Activated T-helper 17 cell treated with anti-CD3 and anti-CD28 coated beads, Interleukin-2, amount 50 U/mL, for 72 hours (primary cell): ENCODE measurements around the gene CGREF1. TPM values are rescaled to one million over a fixed set of nuclear protein-coding genes. Genes with fewer than 3 reads are reported as not detected.

Experiments
- ATAC-seq: fragments of 150-1000 bp; cut with Tn5 transposase; replicated peaks from 2 replicates; pipeline ENCODE4 v1.10.0; 2021; ENCODE audit warnings: mild to moderate bottlenecking, moderate library complexity
- H3K27ac Mint-ChIP-seq: one replicate; pipeline ENCODE4 v1.8.0; 2022; ENCODE audit warnings: mixed read lengths
- H3K27me3 Mint-ChIP-seq: one replicate; pipeline ENCODE4 v1.8.0; 2022; ENCODE audit warnings: mixed read lengths
- H3K36me3 Mint-ChIP-seq: one replicate; pipeline ENCODE4 v1.8.0; 2022; ENCODE audit warnings: low read depth, mild to moderate bottlenecking, mixed read lengths
- H3K4me1 Mint-ChIP-seq: one replicate; pipeline ENCODE4 v1.8.0; 2022; ENCODE audit warnings: mixed read lengths
- H3K4me3 Mint-ChIP-seq: one replicate; pipeline ENCODE4 v1.8.0; 2022; ENCODE audit warnings: mild to moderate bottlenecking, mixed read lengths
- H3K9me3 Mint-ChIP-seq: one replicate; pipeline ENCODE4 v1.8.0; 2022; ENCODE audit warnings: mixed read lengths
- total RNA-seq, 2 donors: library from RNA; stranded (reverse); gene quantifications; one replicate each; pipeline ENCODE4 v1.2.3, GENCODE V29; 2022

Gene CGREF1
- total RNA-seq, 2 donors from 2014 or later: 3.7 to 4.6 TPM

DNA sequence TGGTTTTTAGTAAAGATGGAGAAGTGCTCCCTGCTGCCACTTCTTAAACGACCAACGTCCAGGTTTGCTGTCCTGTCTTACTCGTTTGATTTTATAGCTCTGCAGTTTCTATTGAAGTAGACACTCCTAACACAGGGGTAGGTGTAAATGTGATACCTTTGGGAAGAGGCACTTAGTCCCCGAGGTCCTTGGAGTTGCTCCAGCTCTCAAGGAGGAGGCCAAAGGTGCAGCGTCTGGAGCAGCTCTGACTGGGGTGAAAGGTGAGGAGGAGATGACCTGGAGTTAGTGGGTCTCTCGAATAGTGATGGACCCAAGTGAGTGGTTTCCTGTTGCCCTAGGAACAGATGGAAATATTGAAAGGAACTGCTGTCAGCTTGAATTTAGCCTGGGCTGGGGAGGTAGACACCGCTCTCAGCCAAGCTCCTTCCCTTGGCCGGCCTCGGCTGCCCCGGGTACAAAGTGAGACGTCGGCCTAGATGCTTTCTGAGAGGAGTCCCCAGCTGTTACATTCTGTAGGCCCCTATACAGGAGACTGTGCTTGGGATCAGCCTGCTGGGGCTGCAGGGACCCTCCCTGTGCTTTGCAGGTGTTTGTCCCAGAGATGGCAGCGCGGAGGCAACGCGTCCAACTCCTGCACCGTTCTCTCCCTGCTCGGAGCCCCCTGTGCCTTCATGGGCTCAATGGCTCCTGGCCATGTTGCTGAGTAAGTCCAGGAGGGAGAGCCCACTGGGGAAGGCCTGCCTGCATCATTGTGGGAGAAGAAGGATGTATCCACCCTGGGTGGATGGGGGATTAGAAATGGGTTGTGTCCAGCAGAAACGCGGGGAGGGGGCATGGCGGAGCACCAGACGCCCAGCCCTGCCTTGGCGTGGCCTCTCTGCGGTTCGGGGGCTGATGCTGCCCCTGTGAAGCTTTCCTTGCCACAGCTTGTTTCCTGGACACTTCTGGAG is 26.9 kb downstream of the CGREF1 start:
- Mint-ChIP-seq H3K4me3 (no peak overlapping the region), H3K4me1 (no peaks in the 10 kb centered on the region), H3K27ac (peak overlapping the region; percentile 15), H3K27me3 (no peaks in the 10 kb centered on the region), H3K9me3 (no peaks in the 10 kb centered on the region), H3K36me3 (no peaks in the 10 kb centered on the region)
- no peak for ATAC-seq

DNA sequence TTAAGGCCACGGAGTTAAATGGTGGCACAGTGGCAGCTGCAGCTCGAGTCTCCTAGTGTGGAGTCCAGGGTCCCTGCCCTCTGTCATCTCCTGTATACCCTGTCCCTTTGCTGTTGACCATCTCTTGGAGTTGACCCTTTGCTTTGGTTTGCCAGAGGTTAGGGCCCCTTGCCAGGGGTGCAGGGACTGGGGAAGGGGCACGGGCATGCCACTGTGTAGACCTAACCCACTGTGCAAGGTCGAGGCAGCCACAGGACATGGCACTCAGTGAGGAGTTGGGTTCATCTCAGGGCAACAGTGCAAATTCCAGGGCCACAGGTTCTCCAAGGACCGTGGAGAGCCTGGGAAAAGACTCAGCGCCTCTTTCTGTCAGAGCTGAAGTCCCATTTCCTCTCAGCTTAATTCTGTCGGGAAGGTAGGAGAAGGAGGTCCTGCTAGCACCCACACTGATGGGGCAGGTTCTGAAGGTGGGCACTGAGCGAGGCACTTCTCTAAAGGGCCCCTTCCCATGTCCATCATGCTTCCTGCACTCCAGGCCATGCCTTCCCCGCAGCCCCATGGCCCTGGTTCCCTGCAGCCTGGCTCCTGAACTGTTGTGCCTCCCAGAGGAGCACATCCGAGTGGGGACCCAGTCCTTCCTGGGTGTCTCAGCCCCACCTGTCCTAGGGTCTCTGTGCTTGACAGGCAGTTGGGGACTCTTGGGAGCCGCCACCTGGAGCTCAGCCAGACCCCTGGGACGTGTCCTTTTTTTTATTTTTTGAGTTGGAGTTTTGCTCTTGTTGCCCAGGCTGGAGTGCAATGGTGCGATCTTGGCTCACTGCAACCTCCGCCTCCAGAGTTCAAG is 29.6 kb downstream of the CGREF1 start:
- Mint-ChIP-seq H3K36me3 (no peaks in the 10 kb centered on the region), H3K27me3 (no peaks in the 10 kb centered on the region), H3K9me3 (no peaks in the 10 kb centered on the region), H3K4me3 (no peak overlapping the region), H3K4me1 (no peaks in the 10 kb centered on the region), H3K27ac (no peak overlapping the region)
- ATAC-seq: no peak

DNA sequence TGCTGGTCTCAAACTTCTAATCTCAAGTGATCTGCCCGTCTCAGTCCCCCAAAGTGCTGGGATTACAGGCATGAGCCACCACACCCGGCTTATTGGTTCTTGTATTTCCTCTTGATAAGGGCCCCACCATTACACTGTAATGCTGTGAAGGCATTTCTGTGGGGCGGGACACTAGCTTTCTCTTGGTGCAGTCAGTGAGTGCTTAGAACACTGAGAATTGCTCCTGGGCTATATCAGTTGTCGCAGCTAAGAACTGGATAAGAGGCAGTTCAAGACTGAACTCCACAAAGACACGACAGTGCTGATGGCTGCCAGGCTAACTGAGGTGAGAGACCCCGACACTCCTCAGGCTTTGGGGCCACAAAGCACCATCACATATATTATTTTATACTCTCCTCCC is 30.3 kb downstream of the CGREF1 start:
- H3K4me1 Mint-ChIP-seq: no peaks in the 10 kb centered on the region
- H3K27ac Mint-ChIP-seq: no peak overlapping the region
- H3K9me3 Mint-ChIP-seq: no peaks in the 10 kb centered on the region
- ATAC-seq: no peak
- no peak overlapping the region for H3K4me3 Mint-ChIP-seq
- no peaks in the 10 kb centered on the region for H3K36me3 Mint-ChIP-seq
- no peaks in the 10 kb centered on the region for H3K27me3 Mint-ChIP-seq

DNA sequence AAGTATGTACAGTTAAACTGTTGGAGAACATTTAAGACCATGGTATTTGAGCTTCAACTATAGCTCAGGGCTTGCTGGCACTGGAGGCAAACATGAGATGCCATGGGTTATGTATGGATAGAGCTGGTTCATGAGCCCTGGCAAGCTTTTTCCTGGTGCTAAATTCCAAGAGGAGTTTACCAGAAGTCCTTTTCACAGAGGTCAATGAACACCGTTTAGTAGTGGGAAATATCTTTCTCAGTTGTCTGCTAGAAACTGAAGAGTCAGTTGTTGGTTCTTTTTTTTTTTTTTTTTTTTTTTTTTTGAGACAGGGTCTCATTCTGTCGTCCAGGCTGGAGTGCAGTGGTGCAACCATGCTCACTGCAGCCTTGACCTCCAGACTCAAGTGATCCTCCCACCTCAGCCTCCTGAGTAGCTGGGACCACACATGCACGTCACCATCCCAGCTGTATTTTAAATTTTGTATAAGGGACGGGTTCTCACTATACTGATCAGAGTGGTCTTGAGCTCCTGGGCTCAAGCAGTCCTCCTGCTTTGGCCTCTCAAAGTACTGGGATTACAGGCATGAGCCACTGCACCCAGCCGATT is 31.0 kb downstream of the CGREF1 start:
- peak overlapping the region; percentile 84 for H3K4me3 Mint-ChIP-seq
- H3K27me3 Mint-ChIP-seq: no peaks in the 10 kb centered on the region
- no peaks in the 10 kb centered on the region for H3K36me3 Mint-ChIP-seq
- H3K27ac Mint-ChIP-seq: no peak overlapping the region
- no peaks in the 10 kb centered on the region for H3K9me3 Mint-ChIP-seq
- no peak for ATAC-seq
- no peaks in the 10 kb centered on the region for H3K4me1 Mint-ChIP-seq

DNA sequence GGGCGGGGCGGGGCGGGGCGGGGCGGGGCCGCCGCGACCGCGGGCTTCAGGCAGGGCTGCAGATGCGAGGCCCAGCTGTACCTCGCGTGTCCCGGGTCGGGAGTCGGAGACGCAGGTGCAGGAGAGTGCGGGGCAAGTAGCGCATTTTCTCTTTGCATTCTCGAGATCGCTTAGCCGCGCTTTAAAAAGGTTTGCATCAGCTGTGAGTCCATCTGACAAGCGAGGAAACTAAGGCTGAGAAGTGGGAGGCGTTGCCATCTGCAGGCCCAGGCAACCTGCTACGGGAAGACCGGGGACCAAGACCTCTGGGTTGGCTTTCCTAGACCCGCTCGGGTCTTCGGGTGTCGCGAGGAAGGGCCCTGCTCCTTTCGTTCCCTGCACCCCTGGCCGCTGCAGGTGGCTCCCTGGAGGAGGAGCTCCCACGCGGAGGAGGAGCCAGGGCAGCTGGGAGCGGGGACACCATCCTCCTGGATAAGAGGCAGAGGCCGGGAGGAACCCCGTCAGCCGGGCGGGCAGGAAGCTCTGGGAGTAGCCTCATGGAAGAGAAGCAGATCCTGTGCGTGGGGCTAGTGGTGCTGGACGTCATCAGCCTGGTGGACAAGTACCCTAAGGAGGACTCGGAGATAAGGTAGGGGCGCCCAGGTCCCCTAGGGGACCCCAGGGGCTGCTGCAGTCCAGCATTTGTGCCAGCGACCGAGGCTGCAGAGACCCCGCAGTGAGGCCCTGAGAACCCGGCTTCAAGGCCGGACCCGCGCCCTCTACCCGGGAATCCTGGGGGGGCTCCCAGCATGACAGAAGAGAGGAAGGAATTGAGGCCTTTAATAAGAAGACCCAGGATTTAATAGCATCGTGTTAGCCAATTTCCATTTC is 32.0 kb downstream of the CGREF1 start, which contains the start of gene KHK:
TSS of gene KHK (plus strand) at position 49 of the 870 bp plus-strand sequence. CDS start at position 537, 488 bp downstream.
- no peaks in the 10 kb centered on the region for H3K9me3 Mint-ChIP-seq
- H3K4me3 Mint-ChIP-seq: peak within 1 kb of the TSS; percentile 84
- H3K36me3 Mint-ChIP-seq: no peaks in the 10 kb centered on the region
- no peaks in the 10 kb centered on the region for H3K4me1 Mint-ChIP-seq
- H3K27me3 Mint-ChIP-seq: no peaks in the 10 kb centered on the region
- ATAC-seq: peak; percentile 14
- H3K27ac Mint-ChIP-seq: peak within 1 kb of the TSS; percentile 66

DNA sequence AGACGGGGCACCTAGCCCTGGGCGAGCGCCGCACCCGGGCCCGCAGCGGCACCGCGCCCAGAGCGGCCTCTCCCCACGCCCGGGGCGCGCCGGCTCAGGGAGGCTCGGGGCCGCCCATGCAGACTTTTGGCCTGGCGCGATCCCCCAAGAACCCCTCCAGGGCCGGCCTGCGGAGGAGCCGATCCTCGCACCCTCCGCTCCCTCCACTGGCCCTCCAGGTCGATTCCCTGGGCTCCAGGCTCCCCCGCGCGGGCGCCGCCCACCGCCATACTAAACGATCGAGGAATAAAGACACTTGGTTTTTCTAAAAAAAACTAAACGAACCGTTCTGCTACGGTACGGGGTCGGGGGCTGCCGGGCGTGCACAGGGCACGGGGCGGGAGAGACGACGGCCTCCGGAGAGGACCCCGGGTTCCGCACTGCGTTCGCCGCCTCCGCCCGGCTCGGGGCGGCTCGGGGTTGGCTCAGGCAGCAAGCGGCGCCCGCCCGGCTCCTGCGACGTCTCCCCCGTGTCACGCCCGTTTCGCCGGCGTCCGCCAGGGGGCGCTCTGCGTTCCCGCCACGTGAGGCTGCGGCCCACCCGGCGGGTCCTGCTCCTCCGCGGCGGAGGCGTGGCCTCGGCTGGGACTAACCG is 32.7 kb downstream of the CGREF1 start:
- ATAC-seq: peak; percentile 93
- H3K27ac Mint-ChIP-seq: peak overlapping the region; percentile 58
- no peaks in the 10 kb centered on the region for H3K36me3 Mint-ChIP-seq
- peak overlapping the region; percentile 84 for H3K4me3 Mint-ChIP-seq
- H3K4me1 Mint-ChIP-seq: peaks cover 6% of the 10 kb centered on the region
- H3K9me3 Mint-ChIP-seq: no peaks in the 10 kb centered on the region
- H3K27me3 Mint-ChIP-seq: no peaks in the 10 kb centered on the region

DNA sequence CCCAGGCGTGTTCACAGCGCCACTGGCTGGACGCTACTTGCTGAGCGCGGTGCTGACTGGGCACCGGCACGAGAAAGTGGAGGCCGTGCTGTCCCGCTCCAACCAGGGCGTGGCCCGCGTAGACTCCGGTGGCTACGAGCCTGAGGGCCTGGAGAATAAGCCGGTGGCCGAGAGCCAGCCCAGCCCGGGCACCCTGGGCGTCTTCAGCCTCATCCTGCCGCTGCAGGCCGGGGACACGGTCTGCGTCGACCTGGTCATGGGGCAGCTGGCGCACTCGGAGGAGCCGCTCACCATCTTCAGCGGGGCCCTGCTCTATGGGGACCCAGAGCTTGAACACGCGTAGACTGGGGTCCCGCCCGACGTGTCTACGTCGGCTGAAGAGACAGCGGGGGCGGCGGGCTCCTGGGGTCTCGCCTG is 33.2 kb downstream of the CGREF1 start:
- H3K4me1 Mint-ChIP-seq: peaks cover 11% of the 10 kb centered on the region
- H3K4me3 Mint-ChIP-seq: peak overlapping the region; percentile 84
- peak; percentile 22 for ATAC-seq
- H3K27me3 Mint-ChIP-seq: no peaks in the 10 kb centered on the region
- no peaks in the 10 kb centered on the region for H3K36me3 Mint-ChIP-seq
- no peaks in the 10 kb centered on the region for H3K9me3 Mint-ChIP-seq
- H3K27ac Mint-ChIP-seq: peak overlapping the region; percentile 66

DNA sequence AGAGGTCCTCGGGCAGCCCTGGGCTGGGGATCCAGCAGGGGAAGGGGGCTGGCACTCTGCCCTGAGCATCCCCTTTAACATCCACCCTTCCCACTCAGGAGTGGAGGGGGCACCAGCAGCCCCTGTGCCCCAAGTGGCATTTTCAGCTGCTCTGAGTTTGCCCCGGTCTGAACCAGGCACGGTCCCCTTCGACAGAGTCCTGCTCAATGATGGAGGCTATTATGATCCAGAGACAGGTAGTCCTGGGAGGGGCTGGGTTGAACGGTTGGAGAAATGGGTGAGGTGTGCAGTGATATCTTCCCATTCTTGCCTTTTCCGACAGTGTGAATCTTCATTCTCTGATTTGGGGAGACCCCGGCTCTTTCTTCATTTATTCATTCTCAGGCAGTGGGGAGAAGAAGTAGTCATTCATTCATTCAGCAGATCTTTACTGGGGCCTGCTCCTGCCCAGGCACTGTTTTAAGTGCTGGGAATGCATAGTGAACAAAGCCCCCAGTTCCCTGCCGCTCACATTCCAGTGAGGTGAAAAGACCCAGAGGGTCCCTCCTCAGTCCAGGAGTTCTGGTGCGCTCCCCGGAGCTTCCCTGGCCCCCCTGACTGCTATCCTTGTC is 33.8 kb downstream of the CGREF1 start:
- Mint-ChIP-seq H3K9me3 (no peaks in the 10 kb centered on the region), H3K27ac (peak overlapping the region; percentile 66), H3K36me3 (no peaks in the 10 kb centered on the region), H3K4me1 (peaks cover 11% of the 10 kb centered on the region), H3K27me3 (no peaks in the 10 kb centered on the region), H3K4me3 (peak overlapping the region; percentile 84)
- ATAC-seq: no peak

DNA sequence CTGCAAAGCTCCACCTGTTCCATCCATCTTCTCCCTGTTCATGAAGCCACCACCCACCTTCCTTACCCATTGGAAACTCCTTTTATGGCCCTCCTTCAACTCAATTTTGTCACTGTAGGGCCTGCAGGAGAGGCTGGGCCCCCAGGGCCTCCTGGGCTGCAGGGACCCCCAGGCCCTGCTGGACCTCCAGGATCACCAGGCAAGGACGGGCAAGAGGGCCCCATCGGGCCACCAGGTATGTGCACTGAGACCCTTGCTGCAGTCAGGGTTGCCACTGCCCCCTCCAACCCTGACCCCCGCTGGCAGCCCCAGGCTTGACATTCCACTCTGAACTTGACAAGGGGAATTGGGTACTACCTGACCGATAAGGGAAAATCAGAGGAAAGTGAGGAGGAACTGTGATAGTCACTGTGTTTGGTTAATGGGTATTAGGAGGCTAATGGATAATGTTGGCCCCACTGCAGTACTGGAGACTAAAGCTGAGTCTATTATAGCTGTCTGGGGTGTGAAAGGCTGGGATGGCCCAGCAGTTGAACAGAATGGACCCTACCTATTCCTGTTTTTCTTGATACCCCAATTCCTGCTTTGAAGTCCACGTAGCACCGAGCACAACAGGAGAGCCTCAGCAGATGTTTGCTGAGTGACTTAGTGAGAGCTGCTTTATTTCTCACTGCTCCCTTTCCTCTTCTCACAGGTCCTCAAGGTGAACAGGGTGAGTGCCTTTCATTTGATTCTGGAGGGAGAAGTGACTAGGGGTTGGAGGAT is 34.4 kb downstream of the CGREF1 start:
- Mint-ChIP-seq H3K27ac (no peak overlapping the region), H3K27me3 (no peaks in the 10 kb centered on the region), H3K4me3 (peak overlapping the region; percentile 84), H3K4me1 (peaks cover 11% of the 10 kb centered on the region), H3K9me3 (no peaks in the 10 kb centered on the region), H3K36me3 (no peaks in the 10 kb centered on the region)
- no peak for ATAC-seq

DNA sequence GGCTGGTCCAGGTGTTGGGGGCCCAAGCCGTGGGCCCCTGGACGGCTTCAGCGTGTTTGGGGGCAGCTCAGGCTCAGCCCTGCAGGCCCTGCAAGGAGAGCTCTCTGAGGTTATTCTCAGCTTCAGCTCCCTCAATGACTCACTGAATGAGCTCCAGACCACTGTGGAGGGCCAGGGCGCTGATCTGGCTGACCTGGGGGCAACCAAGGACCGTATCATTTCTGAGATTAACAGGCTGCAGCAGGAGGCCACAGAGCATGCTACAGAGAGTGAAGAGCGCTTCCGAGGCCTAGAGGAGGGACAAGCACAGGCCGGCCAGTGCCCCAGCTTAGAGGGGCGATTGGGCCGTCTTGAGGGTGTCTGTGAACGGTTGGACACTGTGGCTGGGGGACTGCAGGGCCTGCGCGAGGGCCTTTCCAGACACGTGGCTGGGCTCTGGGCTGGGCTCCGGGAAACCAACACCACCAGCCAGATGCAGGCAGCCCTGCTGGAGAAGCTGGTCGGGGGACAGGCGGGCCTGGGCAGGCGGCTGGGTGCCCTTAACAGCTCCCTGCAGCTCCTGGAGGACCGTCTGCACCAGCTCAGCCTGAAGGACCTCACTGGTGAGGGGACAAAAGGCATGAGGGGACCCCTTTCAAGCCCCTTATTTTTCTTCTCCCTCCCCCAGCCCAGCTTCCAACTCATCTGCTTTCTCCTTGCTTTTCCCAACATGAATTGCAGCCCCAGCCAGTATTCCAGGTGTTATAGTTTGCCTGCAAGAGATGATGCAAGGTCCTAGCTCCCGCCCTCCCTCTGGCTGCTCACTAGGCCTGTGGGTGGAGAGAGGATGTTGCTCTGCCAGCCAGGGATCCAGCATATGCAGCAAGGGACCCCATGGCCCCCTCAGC is 35.3 kb downstream of the CGREF1 start:
- no peaks in the 10 kb centered on the region for H3K36me3 Mint-ChIP-seq
- H3K4me1 Mint-ChIP-seq: peaks cover 11% of the 10 kb centered on the region
- no peaks in the 10 kb centered on the region for H3K27me3 Mint-ChIP-seq
- H3K4me3 Mint-ChIP-seq: no peak overlapping the region
- H3K27ac Mint-ChIP-seq: no peak overlapping the region
- ATAC-seq: no peak
- no peaks in the 10 kb centered on the region for H3K9me3 Mint-ChIP-seq

DNA sequence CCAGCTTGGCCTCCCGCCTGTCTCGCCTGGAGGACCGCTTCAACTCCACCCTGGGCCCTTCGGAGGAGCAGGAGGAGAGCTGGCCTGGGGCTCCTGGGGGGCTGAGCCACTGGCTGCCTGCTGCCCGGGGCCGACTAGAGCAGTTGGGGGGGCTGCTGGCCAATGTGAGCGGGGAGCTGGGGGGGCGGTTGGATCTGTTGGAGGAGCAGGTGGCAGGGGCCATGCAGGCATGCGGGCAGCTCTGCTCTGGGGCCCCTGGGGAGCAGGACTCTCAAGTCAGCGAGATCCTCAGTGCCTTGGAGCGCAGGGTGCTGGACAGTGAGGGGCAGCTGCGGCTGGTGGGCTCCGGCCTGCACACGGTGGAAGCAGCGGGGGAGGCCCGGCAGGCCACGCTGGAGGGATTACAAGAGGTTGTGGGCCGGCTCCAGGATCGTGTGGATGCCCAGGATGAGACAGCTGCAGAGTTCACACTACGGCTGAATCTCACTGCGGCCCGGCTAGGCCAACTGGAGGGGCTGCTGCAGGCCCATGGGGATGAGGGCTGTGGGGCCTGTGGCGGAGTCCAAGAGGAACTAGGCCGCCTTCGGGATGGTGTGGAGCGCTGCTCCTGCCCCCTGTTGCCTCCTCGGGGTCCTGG is 36.0 kb downstream of the CGREF1 start:
- H3K4me1 Mint-ChIP-seq: peaks cover 11% of the 10 kb centered on the region
- H3K4me3 Mint-ChIP-seq: no peak overlapping the region
- no peaks in the 10 kb centered on the region for H3K27me3 Mint-ChIP-seq
- no peaks in the 10 kb centered on the region for H3K36me3 Mint-ChIP-seq
- H3K27ac Mint-ChIP-seq: no peak overlapping the region
- no peak for ATAC-seq
- H3K9me3 Mint-ChIP-seq: no peaks in the 10 kb centered on the region
